Neutrophil (primary cell): ENCODE results near the gene EIF4E1B.

Source experiments
- H3K27ac ChIP-seq: fragments of 200-600 bp; sonication (generic); 2 replicates; pipeline ENCODE4 v1.5.1; 2016; ENCODE audit warnings: mild to moderate bottlenecking, moderate library complexity
- H3K27me3 ChIP-seq: fragments of 200-600 bp; sonication (generic); 2 replicates; pipeline ENCODE4 v1.6.0; 2016; ENCODE audit warnings: mild to moderate bottlenecking
- H3K36me3 ChIP-seq: fragments of 200-600 bp; sonication (generic); 2 replicates; pipeline ENCODE4 v1.5.1; 2017
- H3K4me1 ChIP-seq, 2 experiments: fragments of 200-600 bp in 1 of 2; sonication (generic) in 1 of 2; 1 replicate in 1 of 2; 2 replicates in 1 of 2; pipeline versions ENCODE4 v1.5.1 to v1.6.1; 2013 to 2016; ENCODE audit warnings: low read depth in 1 of 2, low read length in 1 of 2, mild to moderate bottlenecking in 1 of 2, moderate library complexity in 1 of 2; ENCODE audit not compliant: control insufficient read depth in 1 of 2, insufficient read depth in 1 of 2
- H3K4me3 ChIP-seq, 2 experiments: fragments of 200-600 bp in 1 of 2; sonication (generic) in 1 of 2; 1 replicate in 1 of 2; 2 replicates in 1 of 2; pipeline ENCODE4 v1.5.1; 2013 to 2016; ENCODE audit warnings: low read depth in 1 of 2, low read length in 1 of 2, mild to moderate bottlenecking in 1 of 2, moderate library complexity in 1 of 2
- H3K9me3 ChIP-seq: fragments of 200-600 bp; sonication (generic); 2 replicates; pipeline ENCODE4 v1.5.1; 2016
- TF ChIP-seq, protein P1 (sequence below): fragments of 200-600 bp; sonication (generic); IDR thresholded peaks from 2 replicates; pipeline ENCODE4 v1.5.1; 2016; ENCODE audit warnings: antibody characterized with exemption

The EIF4E1B gene

DNA sequence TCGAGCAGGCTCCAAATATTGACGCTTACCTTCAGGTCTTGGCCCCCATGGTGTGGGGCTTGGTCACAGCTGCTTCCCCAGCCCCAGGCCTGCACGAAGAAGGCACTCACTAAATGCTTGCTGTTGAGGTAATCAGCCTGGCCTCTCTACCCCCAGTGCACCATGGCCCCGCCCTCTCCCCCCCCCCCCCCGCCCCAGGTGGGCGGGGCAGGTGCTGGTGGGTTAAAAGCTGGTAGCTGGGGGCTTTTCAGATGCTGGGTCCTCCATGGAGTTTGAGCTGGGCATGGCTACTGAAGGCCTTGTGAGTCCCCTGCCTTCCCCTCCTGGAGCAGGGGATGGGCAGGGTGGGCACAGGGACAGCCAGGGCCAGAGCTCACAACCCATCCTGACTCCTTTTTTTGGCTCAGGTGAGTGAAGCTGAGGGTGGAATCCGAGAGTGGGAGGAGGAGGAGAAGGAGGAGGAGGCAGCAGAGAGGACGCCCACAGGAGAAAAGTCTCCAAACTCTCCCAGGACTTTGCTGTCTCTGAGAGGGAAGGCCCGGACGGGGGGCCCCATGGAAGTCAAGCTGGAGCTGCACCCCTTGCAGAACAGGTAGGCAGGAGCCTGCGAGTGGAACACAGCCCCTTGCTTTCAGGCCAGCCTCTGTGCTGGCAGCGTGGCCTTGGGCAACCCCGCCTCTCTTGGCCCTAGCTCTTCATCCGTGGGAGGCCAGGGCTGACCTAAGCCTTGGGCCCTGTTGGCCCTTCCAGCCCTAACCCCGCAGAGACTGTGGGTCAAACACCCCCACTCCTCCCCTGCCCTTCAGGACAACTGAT, 12.4 kb downstream of the EIF4E1B start:
- TF ChIP-seq, protein P1, sequence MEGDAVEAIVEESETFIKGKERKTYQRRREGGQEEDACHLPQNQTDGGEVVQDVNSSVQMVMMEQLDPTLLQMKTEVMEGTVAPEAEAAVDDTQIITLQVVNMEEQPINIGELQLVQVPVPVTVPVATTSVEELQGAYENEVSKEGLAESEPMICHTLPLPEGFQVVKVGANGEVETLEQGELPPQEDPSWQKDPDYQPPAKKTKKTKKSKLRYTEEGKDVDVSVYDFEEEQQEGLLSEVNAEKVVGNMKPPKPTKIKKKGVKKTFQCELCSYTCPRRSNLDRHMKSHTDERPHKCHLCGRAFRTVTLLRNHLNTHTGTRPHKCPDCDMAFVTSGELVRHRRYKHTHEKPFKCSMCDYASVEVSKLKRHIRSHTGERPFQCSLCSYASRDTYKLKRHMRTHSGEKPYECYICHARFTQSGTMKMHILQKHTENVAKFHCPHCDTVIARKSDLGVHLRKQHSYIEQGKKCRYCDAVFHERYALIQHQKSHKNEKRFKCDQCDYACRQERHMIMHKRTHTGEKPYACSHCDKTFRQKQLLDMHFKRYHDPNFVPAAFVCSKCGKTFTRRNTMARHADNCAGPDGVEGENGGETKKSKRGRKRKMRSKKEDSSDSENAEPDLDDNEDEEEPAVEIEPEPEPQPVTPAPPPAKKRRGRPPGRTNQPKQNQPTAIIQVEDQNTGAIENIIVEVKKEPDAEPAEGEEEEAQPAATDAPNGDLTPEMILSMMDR = no peak
- H3K4me3 ChIP-seq = no peak overlapping the region
- H3K27ac ChIP-seq = no peak overlapping the region
- no peaks in the 10 kb centered on the region for H3K9me3 ChIP-seq
- H3K36me3 ChIP-seq = no peaks in the 10 kb centered on the region
- peaks cover 36% of the 10 kb centered on the region for H3K27me3 ChIP-seq
- peaks cover 13 to 15% of the 10 kb centered on the region in 2 experiments for H3K4me1 ChIP-seq

DNA sequence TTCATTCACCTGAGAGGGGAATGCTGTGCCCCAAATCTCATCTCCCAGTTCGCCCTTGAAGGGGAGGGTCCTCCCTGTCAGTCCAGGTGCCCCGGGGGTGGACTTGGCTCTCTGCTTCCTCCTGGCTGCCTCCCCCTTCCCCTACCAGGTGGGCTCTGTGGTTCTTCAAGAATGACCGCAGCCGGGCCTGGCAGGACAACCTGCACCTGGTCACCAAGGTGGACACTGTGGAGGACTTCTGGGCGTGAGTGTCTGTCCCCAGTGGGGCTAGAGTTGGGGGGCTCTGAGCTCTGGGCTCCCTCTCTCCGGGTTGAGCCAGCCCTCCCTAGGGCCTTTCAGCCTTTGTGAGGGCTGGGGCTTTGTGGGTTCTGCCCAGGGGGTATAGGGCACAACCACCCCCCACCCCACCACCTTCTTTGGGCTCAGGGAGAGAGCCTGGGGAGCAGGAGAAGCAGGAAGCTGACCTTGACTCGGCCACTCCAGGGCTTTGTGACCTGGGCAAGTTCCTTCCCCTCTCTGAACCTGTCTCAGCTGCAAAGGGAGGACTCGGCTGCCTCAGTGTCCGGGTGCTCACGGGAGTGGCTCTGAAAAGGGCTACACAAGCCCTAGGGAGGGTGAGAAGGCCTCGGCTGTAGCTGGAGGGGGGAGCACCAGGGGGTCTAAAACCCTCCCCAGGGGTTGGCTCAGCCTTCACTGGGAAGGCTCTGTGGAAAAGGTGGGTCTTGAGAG, 13.2 kb downstream of the EIF4E1B start:
- no peaks in the 10 kb centered on the region for H3K36me3 ChIP-seq
- H3K4me1 ChIP-seq = peaks cover 13 to 16% of the 10 kb centered on the region in 2 experiments
- H3K9me3 ChIP-seq = no peaks in the 10 kb centered on the region
- H3K4me3 ChIP-seq = no peak overlapping the region
- peaks cover 36% of the 10 kb centered on the region for H3K27me3 ChIP-seq
- TF ChIP-seq, protein P1 = no peak
- no peak overlapping the region for H3K27ac ChIP-seq

DNA sequence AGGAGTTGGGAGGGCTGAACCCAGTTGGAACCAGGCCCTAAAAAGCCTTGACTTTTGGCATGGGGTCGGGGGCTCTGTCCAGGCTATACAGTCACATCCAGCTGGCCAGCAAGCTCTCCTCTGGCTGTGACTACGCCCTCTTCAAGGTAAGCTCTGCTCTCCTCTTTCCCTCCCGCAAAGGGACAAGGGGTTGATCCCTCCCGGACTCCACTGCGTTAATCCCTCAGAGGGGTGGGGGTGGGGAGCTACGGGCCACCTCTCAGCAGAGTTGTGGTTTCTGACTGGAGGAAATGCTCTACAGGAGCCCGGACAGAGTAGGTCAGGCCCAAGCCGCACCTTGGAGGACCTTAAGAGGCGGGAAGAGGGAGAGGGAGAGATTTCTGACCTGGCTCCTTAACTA, 13.8 kb downstream of the EIF4E1B start:
- Histone ChIP-seq H3K4me1 (peaks cover 13 to 16% of the 10 kb centered on the region in 2 experiments), H3K4me3 (no peak overlapping the region), H3K9me3 (no peaks in the 10 kb centered on the region), H3K27ac (no peak overlapping the region), H3K27me3 (peaks cover 37% of the 10 kb centered on the region), H3K36me3 (no peaks in the 10 kb centered on the region)
- TF ChIP-seq, protein P1 = no peak

DNA sequence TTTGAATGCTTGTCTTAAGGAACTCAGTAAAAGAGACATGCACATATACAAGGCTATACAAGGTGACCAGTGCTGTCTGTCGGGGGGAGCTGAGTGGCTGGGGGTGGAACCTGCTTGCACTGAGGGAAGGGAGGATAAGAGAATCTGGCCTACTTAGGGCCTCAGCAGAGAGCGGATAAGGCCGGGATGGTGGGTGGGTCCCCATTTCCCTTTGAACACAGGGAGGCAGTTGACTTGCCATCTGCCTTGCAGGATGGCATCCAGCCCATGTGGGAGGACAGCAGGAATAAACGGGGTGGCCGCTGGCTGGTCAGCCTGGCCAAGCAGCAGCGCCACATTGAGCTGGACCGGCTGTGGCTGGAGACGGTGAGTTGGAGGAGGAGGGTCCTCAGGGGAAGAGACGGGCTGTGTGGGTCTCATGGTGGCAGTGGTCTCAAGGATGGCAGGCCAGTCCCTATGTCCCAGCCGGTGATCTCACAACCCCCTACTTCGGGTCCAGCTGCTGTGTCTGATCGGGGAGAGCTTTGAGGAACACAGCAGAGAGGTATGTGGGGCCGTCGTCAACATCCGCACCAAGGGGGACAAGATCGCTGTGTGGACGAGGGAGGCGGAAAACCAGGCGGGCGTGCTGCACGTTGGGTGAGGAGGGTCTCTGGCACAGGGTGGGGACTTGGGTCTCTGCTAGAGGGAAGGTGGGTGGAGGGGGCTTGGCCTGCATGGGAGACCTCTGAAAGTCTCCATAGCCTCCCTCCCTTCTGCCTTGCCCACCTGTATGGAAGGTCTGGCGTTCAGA, 14.6 kb downstream of the EIF4E1B start:
- H3K36me3 ChIP-seq = no peaks in the 10 kb centered on the region
- H3K4me3 ChIP-seq = no peak overlapping the region
- peaks cover 45% of the 10 kb centered on the region for H3K27me3 ChIP-seq
- TF ChIP-seq, protein P1 = no peak
- H3K27ac ChIP-seq = no peak overlapping the region
- H3K9me3 ChIP-seq = no peaks in the 10 kb centered on the region
- H3K4me1 ChIP-seq = peaks cover 13 to 16% of the 10 kb centered on the region in 2 experiments

DNA sequence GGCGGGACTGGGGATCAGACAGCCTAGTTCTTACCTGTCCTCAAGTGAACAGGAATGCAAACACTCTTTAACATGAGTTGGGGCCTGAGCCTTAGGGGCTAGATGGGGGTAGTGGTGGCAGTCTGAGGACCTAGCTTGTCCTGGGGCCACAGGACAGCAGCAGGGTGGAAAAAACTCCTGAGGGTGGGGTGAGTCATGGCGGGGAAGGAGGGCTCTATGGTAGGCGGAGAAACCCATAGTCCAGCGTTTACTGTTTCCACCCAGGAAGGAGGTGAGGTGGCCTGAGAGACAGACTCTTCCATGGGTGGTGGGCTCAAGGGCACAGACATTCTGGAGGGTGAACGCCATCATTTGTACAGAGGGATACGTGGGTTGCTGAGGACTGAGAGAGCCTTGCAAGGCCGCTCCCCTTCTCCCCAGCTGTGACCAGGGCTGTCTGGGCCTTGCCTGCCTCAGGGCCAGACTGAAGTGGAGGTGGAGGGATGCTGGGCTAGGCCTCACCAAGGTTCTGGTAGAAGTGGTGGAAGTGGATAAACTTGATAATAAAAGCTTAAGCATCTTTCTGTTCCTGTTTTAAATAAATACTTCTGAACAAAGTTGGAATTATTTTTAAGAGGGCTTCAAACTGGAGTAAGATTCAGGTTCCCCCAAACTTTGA, 15.7 kb downstream of the EIF4E1B start:
- peak overlapping the region in 1 of 2 experiments; percentile 62 for H3K4me3 ChIP-seq
- H3K36me3 ChIP-seq = no peaks in the 10 kb centered on the region
- TF ChIP-seq, protein P1 = no peak
- peaks cover 49% of the 10 kb centered on the region for H3K27me3 ChIP-seq
- H3K27ac ChIP-seq = no peak overlapping the region
- H3K9me3 ChIP-seq = no peaks in the 10 kb centered on the region
- H3K4me1 ChIP-seq = peaks cover 13 to 16% of the 10 kb centered on the region in 2 experiments
